ENCODE data around the gene COQ8A.

DNA sequence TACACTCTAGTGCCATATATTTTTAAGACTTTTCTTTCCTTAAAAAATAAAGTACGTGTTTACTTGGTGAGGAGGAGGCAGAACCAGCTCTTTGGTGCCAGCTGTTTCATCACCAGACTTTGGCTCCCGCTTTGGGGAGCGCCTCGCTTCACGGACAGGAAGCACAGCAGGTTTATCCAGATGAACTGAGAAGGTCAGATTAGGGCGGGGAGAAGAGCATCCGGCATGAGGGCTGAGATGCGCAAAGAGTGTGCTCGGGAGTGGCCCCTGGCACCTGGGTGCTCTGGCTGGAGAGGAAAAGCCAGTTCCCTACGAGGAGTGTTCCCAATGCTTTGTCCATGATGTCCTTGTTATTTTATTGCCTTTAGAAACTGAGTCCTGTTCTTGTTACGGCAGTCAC, 44.5 kb upstream of the COQ8A start:
- no peak for TF ChIP-seq CTCF (IDR thresholded peaks at IDR 0.05)
- TF ChIP-seq POLR2A (IDR thresholded peaks at IDR 0.05): no peak

All from lower leg skin (tissue), 3 donors.